Left lung (tissue), 10 donors: ENCODE data around the gene JADE1. TPM values are rescaled to one million over a fixed set of nuclear protein-coding genes. Genes with fewer than 3 reads are reported as not detected.

Source experiments
- ATAC-seq: fragments of 200-7000 bp; cut with Tn5 transposase; one replicate; pipeline ENCODE4 v1.9.1; 2020; ENCODE audit warnings: moderate library complexity
- DNase-seq, 4 donors: peaks; one replicate each; pipeline ENCODE4 v3.0.0-alpha.2; 2013 to 2020
- H3K27ac ChIP-seq, 2 donors: fragments of 200-600 bp; sonication (generic) in 1 of 2; one replicate each; pipeline versions ENCODE4 v1.5.0 to v1.8.0; 2020 to 2021
- H3K27me3 ChIP-seq, 2 donors: fragments of 200-600 bp; sonication (generic) in 1 of 2; one replicate each; pipeline versions ENCODE4 v1.5.0 to v1.8.0; 2020 to 2021
- H3K36me3 ChIP-seq, 2 donors: fragments of 200-600 bp; sonication (generic) in 1 of 2; one replicate each; pipeline versions ENCODE4 v1.5.0 to v1.8.0; 2020 to 2021
- H3K4me1 ChIP-seq, 2 donors: fragments of 200-600 bp; one replicate each; pipeline ENCODE4 v1.8.0; 2021
- H3K4me3 ChIP-seq, 2 donors: fragments of 200-600 bp; sonication (generic) in 1 of 2; one replicate each; pipeline versions ENCODE4 v1.5.0 to v1.8.0; 2020 to 2021; ENCODE audit warnings: mild to moderate bottlenecking in 1 of 2
- H3K9me3 ChIP-seq, 2 donors: fragments of 200-600 bp; sonication (generic) in 1 of 2; one replicate each; pipeline versions ENCODE4 v1.5.0 to v1.8.0; 2020 to 2021
- CTCF ChIP-seq, 2 donors: fragments of 200-600 bp; sonication (generic) in 1 of 2; IDR thresholded peaks; one replicate each; pipeline versions ENCODE4 v1.5.0 to v1.8.0; 2021; ENCODE audit warnings: antibody characterized with exemption in 2 of 2
- intact Hi-C, 2 donors: fragments of 100-400 bp; cut with DNase I; formaldehyde crosslinking; loops; one replicate each; pipeline versions ENCODE4 v1.11.2 to v1.14.2; 2022
- polyA plus RNA-seq, 6 donors: library from polyadenylated mRNA; unstranded; fragments of 120-200 nt; gene quantifications; one replicate each; pipeline ENCODE4 v1.2.1, GENCODE V29; 2013; ENCODE audit not compliant: insufficient read length in 6 of 6
- total RNA-seq, 2 donors: library from RNA; stranded (reverse); fragmentation: NEBNext Ultra II Directional; extraction: Animal tissue kit (Norgen Biotek cat#: 25700); gene quantifications; one replicate each; pipeline ENCODE4 v1.2.1, GENCODE V29; 2021
- donor health status: DM: no; HTN: yes; CAD: no.
- donor health status: DM: no; HTN: no; CAD: no.

JADE1 gene
- total and polyA plus RNA-seq, 8 donors: 18.9 to 29.5 (median 23.2) TPM

- H3K27me3 ChIP-seq: no peaks in the 10 kb centered on the region
- ATAC-seq: no peak
- no peak overlapping the region for H3K27ac ChIP-seq
- DNase-seq: no peak
- no peak overlapping the region for H3K4me3 ChIP-seq
- H3K4me1 ChIP-seq: peaks cover 0 to 14% of the 10 kb centered on the region in 2 donors
- H3K9me3 ChIP-seq: no peaks in the 10 kb centered on the region
- TF ChIP-seq CTCF (IDR thresholded peaks at IDR 0.05): no peak
- intact Hi-C loops: no loop called here
- H3K36me3 ChIP-seq: peaks cover 0 to 4% of the 10 kb centered on the region in 2 donors
These were observed 112.5 kb downstream of the JADE1 start for GRCh38 chr4:128921954-128922353.
